Measurements from ENCODE around the gene SFXN5.

Gene SFXN5

GRCh38 chr2:72993147-72993932 lies 78.2 kb downstream of the SFXN5 start:
- DNase-seq (ENCODE audit: low read depth), result no peak

GRCh38 chr2:72992734-72993102 lies 78.8 kb downstream of the SFXN5 start:
- DNase-seq (ENCODE audit: low read depth), result no peak

GRCh38 chr2:72991980-72992733 lies 79.4 kb downstream of the SFXN5 start:
- no peak for DNase-seq (ENCODE audit: low read depth)

- DNase-seq (ENCODE audit: low read depth), result no peak
Observed at GRCh38 chr2:72991439-72991725, 80.1 kb downstream of the SFXN5 start.

- DNase-seq (ENCODE audit: low read depth), result no peak
Observed at GRCh38 chr2:72990695-72991438, 80.6 kb downstream of the SFXN5 start.

GRCh38 chr2:72989770-72990556 lies 81.5 kb downstream of the SFXN5 start:
- no peak for DNase-seq (ENCODE audit: low read depth)

- DNase-seq (ENCODE audit: low read depth), result no peak
Observed at GRCh38 chr2:72988726-72989273, 82.7 kb downstream of the SFXN5 start.

- DNase-seq (ENCODE audit: low read depth), result no peak
Observed at GRCh38 chr2:72988041-72988440, 83.5 kb downstream of the SFXN5 start.

- no peak for DNase-seq (ENCODE audit: low read depth)
Observed at GRCh38 chr2:72985891-72986683, 85.4 kb downstream of the SFXN5 start.

GRCh38 chr2:72985136-72985535 lies 86.4 kb downstream of the SFXN5 start:
- no peak for DNase-seq (ENCODE audit: low read depth)

- no peak for DNase-seq (ENCODE audit: low read depth)
Observed at GRCh38 chr2:72984172-72984671, 87.3 kb downstream of the SFXN5 start.

- no peak for DNase-seq (ENCODE audit: low read depth)
Observed at GRCh38 chr2:72983500-72984161, 87.9 kb downstream of the SFXN5 start.

- no peak for DNase-seq (ENCODE audit: low read depth)
Observed at GRCh38 chr2:72982781-72983499, 88.6 kb downstream of the SFXN5 start.

- no peak for DNase-seq (ENCODE audit: low read depth)
Observed at GRCh38 chr2:72982219-72982618, 89.3 kb downstream of the SFXN5 start.

GRCh38 chr2:72981536-72981935 lies 90.0 kb downstream of the SFXN5 start:
- no peak for DNase-seq (ENCODE audit: low read depth)

GRCh38 chr2:72980535-72981217 lies 90.8 kb downstream of the SFXN5 start:
- DNase-seq (ENCODE audit: low read depth), result no peak

- no peak for DNase-seq (ENCODE audit: low read depth)
Observed at GRCh38 chr2:72979896-72980295, 91.6 kb downstream of the SFXN5 start.

- DNase-seq (ENCODE audit: low read depth), result no peak
Observed at GRCh38 chr2:72975017-72975416, 96.5 kb downstream of the SFXN5 start.

GRCh38 chr2:72974436-72974754 lies 97.1 kb downstream of the SFXN5 start:
- no peak for DNase-seq (ENCODE audit: low read depth)
